ENCODE results near the gene PDS5A.

PDS5A gene

DNA sequence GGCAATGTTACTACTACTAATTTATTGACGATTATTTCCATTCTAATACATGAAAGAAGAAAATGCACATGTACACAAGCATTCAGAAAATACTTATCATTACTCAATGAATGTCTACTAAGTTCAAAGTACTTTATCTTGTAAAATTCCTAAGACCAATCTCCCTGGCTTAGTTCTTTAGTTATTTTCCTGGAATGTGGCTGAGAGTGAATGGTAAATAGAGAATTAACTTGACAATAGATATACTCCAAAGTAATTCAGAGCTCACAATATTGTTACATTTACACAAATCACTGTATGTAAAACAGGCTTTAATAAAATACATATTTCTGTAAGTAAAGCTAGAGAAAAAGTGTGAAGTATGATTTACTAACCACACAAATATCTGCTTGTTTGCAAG lies 79.7 kb downstream of the PDS5A start:
- TF ChIP-seq, protein P1, sequence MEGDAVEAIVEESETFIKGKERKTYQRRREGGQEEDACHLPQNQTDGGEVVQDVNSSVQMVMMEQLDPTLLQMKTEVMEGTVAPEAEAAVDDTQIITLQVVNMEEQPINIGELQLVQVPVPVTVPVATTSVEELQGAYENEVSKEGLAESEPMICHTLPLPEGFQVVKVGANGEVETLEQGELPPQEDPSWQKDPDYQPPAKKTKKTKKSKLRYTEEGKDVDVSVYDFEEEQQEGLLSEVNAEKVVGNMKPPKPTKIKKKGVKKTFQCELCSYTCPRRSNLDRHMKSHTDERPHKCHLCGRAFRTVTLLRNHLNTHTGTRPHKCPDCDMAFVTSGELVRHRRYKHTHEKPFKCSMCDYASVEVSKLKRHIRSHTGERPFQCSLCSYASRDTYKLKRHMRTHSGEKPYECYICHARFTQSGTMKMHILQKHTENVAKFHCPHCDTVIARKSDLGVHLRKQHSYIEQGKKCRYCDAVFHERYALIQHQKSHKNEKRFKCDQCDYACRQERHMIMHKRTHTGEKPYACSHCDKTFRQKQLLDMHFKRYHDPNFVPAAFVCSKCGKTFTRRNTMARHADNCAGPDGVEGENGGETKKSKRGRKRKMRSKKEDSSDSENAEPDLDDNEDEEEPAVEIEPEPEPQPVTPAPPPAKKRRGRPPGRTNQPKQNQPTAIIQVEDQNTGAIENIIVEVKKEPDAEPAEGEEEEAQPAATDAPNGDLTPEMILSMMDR (IDR thresholded peaks at IDR 0.05; ENCODE audit: borderline replicate concordance, insufficient read depth, low read depth, low read length) = no peak

DNA sequence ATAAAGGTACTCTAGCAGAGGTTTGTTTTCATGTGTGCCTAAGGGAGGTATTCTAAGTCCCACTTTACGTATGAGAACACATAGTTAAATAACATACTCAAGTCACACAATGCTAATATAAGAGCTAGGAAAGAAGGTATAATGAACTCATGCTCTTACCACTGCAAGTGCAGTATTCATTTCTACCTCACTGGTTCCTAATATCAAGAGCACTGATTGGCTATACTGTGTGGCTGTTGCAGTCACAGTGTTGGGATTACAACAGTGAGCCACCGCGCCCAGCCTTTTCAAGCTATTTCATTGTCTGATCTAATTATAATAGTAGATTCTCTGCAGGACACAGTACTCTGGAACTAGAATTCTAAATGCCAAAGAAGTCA lies 84.0 kb downstream of the PDS5A start:
- no peak overlapping the region for H3K4me3 ChIP-seq (ENCODE audit: low read depth, low read length)
- TF ChIP-seq, protein P1 (IDR thresholded peaks at IDR 0.05; ENCODE audit: borderline replicate concordance, insufficient read depth, low read depth, low read length) = no peak

More for the DNA sequence above, 79.7 kb downstream of the PDS5A start:
- no peak overlapping the region for H3K4me3 ChIP-seq (ENCODE audit: low read depth, low read length)

DNA sequence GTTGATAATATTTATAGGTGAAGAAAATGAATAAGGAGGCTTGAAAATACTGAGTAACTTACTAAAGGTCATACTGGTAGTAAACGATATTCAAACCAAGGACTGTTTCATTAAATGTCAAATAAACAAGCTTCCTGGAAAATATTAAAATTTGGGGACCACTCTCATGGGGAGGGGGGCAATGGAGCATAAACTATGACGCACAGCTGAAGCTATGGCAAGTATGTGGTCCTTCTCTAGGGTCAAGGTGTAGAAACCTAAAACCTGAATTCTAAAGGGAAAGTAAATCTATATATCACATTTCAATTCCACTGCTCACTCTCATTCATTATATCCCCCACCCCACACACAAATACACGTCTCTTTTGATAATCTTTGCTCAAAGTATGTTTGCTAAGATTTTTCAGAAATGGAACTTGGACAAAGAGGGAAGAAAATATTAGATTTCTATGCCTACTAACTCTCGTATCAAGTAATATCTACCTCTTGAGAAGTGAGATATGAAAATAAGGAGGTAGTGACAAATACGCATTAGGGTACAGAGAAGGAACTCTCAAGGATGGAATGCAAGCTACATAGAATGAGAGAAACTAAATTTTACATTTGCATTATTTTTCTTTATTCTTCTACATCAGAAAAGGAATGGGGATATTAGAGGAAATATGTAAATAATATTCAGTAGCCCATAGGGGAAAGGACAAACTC lies 84.6 kb downstream of the PDS5A start:
- no peak overlapping the region for H3K4me3 ChIP-seq (ENCODE audit: low read depth, low read length)
- TF ChIP-seq, protein P1 (IDR thresholded peaks at IDR 0.05; ENCODE audit: borderline replicate concordance, insufficient read depth, low read depth, low read length) = no peak

DNA sequence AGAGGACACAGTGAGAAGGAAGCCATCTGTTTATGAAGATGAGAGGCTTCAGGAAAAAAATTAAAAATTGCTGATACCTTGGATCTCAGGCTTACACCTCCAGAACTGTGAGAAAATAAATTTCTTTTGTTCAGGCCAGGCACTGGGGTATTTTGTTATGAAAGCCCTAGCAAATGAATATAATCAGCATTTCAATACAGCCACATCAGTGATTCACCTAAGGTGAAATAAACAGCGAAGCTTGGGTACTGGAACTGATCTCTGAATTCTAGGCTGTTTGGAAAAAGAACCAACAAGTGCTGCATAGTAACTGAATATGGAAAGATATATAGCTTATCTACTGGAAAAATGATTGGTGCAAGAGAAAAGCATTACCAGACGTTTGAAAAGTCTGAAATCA lies 88.5 kb downstream of the PDS5A start:
- TF ChIP-seq, protein P1 (IDR thresholded peaks at IDR 0.05; ENCODE audit: borderline replicate concordance, insufficient read depth, low read depth, low read length) = no peak
- H3K4me3 ChIP-seq (ENCODE audit: low read depth, low read length) = no peak overlapping the region

DNA sequence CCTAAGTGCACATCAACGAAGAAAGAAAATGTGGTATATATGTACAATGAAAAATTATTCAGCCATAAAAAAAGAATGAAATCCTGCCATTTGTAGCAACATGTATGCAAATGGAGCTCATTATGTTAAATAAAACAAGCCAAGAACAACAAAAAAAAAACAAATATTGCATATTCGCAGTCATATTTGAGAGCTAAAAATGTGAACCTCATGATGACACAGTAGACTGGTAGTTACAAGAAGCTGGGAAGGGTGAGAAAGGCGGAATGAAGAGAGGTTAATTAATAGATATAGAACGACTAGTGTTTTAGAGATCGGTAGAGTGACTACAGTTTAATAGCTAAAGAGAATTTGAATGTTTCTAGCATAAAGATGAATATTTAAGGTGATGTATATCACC lies 89.2 kb downstream of the PDS5A start:
- TF ChIP-seq, protein P1 (IDR thresholded peaks at IDR 0.05; ENCODE audit: borderline replicate concordance, insufficient read depth, low read depth, low read length) = no peak

DNA sequence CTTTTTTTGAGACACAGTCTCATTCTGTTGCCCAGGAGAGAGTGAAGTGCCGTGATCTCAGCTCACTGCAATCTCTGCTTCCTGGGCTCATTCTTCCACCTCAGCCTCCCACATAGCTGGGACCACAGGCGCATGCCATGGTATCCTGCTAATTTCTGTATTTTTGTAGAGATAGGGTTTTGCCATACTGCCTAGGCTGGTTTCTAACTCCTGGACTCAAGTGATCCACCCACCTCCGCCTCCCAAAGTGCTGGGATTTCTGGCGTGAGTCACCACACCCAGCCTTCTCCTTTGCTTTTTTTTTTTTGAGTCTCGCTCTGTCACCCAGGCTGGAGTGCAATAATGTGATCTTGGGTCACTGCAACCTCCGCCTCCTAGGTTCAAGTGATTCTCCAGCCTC lies 94.1 kb downstream of the PDS5A start:
- H3K4me3 ChIP-seq (ENCODE audit: low read depth, low read length) = no peak overlapping the region
- TF ChIP-seq, protein P1 (IDR thresholded peaks at IDR 0.05; ENCODE audit: borderline replicate concordance, insufficient read depth, low read depth, low read length) = no peak

More for the DNA sequence above, 89.2 kb downstream of the PDS5A start:
- no peak overlapping the region for H3K4me3 ChIP-seq (ENCODE audit: low read depth, low read length)

DNA sequence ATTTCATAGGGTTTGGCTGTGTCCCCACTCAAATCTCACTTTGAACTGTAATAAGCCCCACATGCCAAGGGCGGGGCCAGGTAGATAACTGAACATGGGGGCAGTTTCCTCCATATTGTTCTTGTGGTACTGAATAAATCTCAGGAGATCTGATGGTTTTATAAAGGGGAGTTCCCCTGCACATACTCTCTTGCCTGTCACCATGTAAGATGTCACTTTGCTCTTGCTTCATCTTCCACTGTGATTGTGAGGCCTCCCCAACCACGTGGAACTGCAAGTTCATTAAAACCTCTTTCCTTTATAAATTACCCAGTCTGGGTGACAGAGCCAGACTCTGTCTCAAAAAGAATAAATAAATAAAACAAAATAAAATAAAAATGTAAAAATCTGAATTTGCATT lies 95.9 kb downstream of the PDS5A start:
- no peak overlapping the region for H3K4me3 ChIP-seq (ENCODE audit: low read depth, low read length)
- TF ChIP-seq, protein P1 (IDR thresholded peaks at IDR 0.05; ENCODE audit: borderline replicate concordance, insufficient read depth, low read depth, low read length) = no peak
